Smooth muscle cell (in vitro differentiated cells): ENCODE data around the gene RAPGEF2. TPM values are rescaled to one million over a fixed set of nuclear protein-coding genes. Genes with fewer than 3 reads are reported as not detected.
"Not testable (repeated sequence)": the region's sequence is repeated elsewhere in the genome, so short reads cannot be mapped to it uniquely, and the experiment has no call there.

Experiments used
- DNase-seq: peaks from one replicate; lab custom pipeline; 2025; ENCODE audit not compliant: unreplicated experiment; lab: John Stamatoyannopoulos, UW
- H2AFZ ChIP-seq: fragments of 200-600 bp; sonication (generic); 2 replicates; pipeline ENCODE4 v1.6.0; 2016; ENCODE audit warnings: antibody characterized with exemption, low read depth, mild to moderate bottlenecking
- H3F3A ChIP-seq: fragments of 200-600 bp; sonication (generic); 2 replicates; pipeline ENCODE4 v1.6.0; 2017; ENCODE audit warnings: antibody characterized with exemption, low read depth
- H3K27ac ChIP-seq: fragments of 200-600 bp; sonication (generic); 2 replicates; pipeline ENCODE4 v1.5.1; 2016; ENCODE audit warnings: low read depth, mild to moderate bottlenecking
- H3K27me3 ChIP-seq: fragments of 200-600 bp; sonication (generic); 2 replicates; pipeline ENCODE4 v1.6.1; 2016; ENCODE audit warnings: low read depth, mild to moderate bottlenecking
- H3K36me3 ChIP-seq: fragments of 200-600 bp; sonication (generic); 2 replicates; pipeline ENCODE4 v1.5.1; 2016; ENCODE audit warnings: low read depth
- H3K4me1 ChIP-seq: fragments of 200-600 bp; sonication (generic); 2 replicates; pipeline ENCODE4 v1.5.1; 2016; ENCODE audit warnings: low read depth
- H3K4me2 ChIP-seq: fragments of 200-600 bp; sonication (generic); 2 replicates; pipeline ENCODE4 v1.6.0; 2016; ENCODE audit warnings: mild to moderate bottlenecking
- H3K4me3 ChIP-seq: fragments of 200-600 bp; sonication (generic); 2 replicates; pipeline ENCODE4 v1.5.1; 2016; ENCODE audit warnings: mild to moderate bottlenecking
- H3K79me2 ChIP-seq: fragments of 200-600 bp; sonication (generic); 2 replicates; pipeline ENCODE4 v1.6.0; 2016; ENCODE audit warnings: low read depth, mild to moderate bottlenecking
- H3K9ac ChIP-seq: fragments of 200-600 bp; sonication (generic); 2 replicates; pipeline ENCODE4 v1.6.0; 2016; ENCODE audit warnings: low read depth
- H3K9me3 ChIP-seq: fragments of 200-600 bp; sonication (generic); replicated peaks from 2 replicates; pipeline ENCODE4 v1.5.1; 2016; ENCODE audit warnings: low read depth
- H4K20me1 ChIP-seq: fragments of 200-600 bp; sonication (generic); 2 replicates; pipeline ENCODE4 v1.6.0; 2016; ENCODE audit warnings: low read depth
- WGBS: methylation state at CpG from one replicate; pipeline ENCODE4 v1.1.7; 2016; ENCODE audit warnings: low lambda C conversion rate; 5-methylcytosine and 5-hydroxymethylcytosine counted together
- polyA plus RNA-seq: library from polyadenylated mRNA; unstranded; fragments of >200 nt; fragmentation: Nextera tagmentation; extraction: Ambion mirVana; gene quantifications from 2 replicates; pipeline ENCODE4 v1.2.1, GENCODE V29; 2016
- total RNA-seq: library from RNA; depleted of rRNA; stranded (reverse); fragments of >200 nt; gene quantifications from 2 replicates; pipeline ENCODE4 v1.2.3, GENCODE V29; 2014
- TF ChIP-seq, protein P1 (sequence below): fragments of 200-600 bp; sonication (generic); IDR thresholded peaks from 2 replicates; pipeline ENCODE4 v1.5.1; 2017; ENCODE audit warnings: borderline replicate concordance, mild to moderate bottlenecking, antibody characterized with exemption; ENCODE audit not compliant: insufficient read depth, poor library complexity, severe bottlenecking

RAPGEF2 gene
- total and polyA plus RNA-seq, 2 experiments from 2014 or later = 7.4 to 44.7 TPM

DNA sequence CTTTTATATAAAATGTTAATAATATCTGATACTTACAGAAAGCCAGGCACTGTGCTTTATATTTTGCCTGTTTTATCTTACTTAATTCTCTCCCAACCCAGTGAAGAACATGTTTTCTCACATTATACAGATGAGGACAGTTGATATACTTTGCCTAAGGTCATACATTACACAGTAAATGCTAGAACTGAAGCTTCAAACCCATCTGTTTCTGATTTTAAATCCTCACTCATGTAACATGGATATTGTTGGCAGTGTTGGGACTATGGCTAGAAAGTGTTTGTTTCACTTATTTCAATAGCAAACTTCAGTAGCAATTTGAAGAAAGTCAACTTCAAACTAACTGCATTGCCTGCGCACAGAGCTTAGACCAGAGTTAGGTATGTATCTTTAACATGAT is 57.4 kb downstream of the RAPGEF2 start:
- H3F3A ChIP-seq = no peaks in the 10 kb centered on the region
- H3K79me2 ChIP-seq = peaks cover 85% of the 10 kb centered on the region
- H3K36me3 ChIP-seq = no peaks in the 10 kb centered on the region
- H3K4me1 ChIP-seq = peaks cover 34% of the 10 kb centered on the region
- no peak overlapping the region for H3K4me2 ChIP-seq
- WGBS = 98% methylated on average over 1 of the region's 1 CpG
- H2AFZ ChIP-seq = no peak overlapping the region
- H3K9ac ChIP-seq = no peak overlapping the region
- H3K9me3 ChIP-seq = no peaks in the 10 kb centered on the region
- H3K27ac ChIP-seq = no peak overlapping the region
- TF ChIP-seq, protein P1, sequence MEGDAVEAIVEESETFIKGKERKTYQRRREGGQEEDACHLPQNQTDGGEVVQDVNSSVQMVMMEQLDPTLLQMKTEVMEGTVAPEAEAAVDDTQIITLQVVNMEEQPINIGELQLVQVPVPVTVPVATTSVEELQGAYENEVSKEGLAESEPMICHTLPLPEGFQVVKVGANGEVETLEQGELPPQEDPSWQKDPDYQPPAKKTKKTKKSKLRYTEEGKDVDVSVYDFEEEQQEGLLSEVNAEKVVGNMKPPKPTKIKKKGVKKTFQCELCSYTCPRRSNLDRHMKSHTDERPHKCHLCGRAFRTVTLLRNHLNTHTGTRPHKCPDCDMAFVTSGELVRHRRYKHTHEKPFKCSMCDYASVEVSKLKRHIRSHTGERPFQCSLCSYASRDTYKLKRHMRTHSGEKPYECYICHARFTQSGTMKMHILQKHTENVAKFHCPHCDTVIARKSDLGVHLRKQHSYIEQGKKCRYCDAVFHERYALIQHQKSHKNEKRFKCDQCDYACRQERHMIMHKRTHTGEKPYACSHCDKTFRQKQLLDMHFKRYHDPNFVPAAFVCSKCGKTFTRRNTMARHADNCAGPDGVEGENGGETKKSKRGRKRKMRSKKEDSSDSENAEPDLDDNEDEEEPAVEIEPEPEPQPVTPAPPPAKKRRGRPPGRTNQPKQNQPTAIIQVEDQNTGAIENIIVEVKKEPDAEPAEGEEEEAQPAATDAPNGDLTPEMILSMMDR = no peak
- DNase-seq = no peak
- H4K20me1 ChIP-seq = peaks cover 95% of the 10 kb centered on the region
- H3K4me3 ChIP-seq = no peak overlapping the region
- H3K27me3 ChIP-seq = no peaks in the 10 kb centered on the region

DNA sequence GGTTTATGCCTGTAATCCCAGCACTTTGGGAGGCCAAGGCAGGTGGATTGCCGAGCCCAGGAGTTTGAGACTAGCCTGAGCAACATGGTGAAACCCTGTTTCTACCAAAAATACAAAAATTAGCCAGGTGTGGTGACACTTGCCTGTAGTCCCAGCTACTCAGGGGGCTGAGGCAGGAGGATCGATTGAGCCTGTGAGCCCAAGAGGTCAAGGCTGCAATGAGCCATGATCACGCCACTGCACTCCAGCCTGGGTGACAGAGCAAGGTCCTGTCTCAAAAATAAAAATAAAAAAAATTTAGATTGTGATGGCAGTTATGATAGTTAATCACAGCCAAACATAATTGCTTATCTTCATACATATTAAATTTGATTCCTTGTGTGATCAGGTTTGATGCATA is 58.6 kb downstream of the RAPGEF2 start:
- H3K4me3 ChIP-seq, H3K36me3 ChIP-seq, H2AFZ ChIP-seq, H3K27ac ChIP-seq, H3F3A ChIP-seq, DNase-seq, H3K27me3 ChIP-seq, H3K9ac ChIP-seq, H3K9me3 ChIP-seq, H3K4me2 ChIP-seq: not testable (repeated sequence)
- 96% methylated on average over 3 of the region's 3 CpGs for WGBS
- Histone ChIP-seq H3K79me2 (peaks cover 83% of the 10 kb centered on the region), H4K20me1 (peaks cover 95% of the 10 kb centered on the region), H3K4me1 (peaks cover 22% of the 10 kb centered on the region)

DNA sequence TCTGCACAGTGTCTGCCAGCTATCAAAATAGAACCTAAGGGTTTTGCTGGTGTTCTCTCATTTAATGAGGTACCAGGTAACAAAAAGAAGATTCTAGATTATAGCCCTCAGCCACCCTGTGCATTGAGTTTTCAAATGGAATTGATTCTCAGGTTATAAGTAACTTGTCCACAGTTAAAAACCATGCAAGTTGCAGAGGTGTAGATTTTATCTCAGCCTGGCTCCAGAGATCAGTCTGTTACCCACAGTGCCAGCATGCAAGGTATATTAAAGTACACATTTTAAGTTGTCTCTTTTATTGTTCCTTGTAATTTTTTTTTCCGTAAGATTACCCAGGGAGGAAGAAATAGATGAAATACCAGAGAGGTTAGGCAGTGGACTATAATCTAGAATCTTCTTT is 59.7 kb downstream of the RAPGEF2 start:
- Histone ChIP-seq H3F3A (no peaks in the 10 kb centered on the region), H3K4me2 (no peak overlapping the region), H3K27ac (no peak overlapping the region), H3K4me1 (peaks cover 11% of the 10 kb centered on the region), H3K4me3 (no peak overlapping the region), H3K9ac (no peak overlapping the region), H2AFZ (no peak overlapping the region), H3K9me3 (no peaks in the 10 kb centered on the region), H3K79me2 (peaks cover 83% of the 10 kb centered on the region), H3K36me3 (no peaks in the 10 kb centered on the region), H4K20me1 (peaks cover 95% of the 10 kb centered on the region), H3K27me3 (no peaks in the 10 kb centered on the region)
- TF ChIP-seq, protein P1 = no peak
- 93% methylated on average over 1 of the region's 1 CpG for WGBS
- DNase-seq = no peak

DNA sequence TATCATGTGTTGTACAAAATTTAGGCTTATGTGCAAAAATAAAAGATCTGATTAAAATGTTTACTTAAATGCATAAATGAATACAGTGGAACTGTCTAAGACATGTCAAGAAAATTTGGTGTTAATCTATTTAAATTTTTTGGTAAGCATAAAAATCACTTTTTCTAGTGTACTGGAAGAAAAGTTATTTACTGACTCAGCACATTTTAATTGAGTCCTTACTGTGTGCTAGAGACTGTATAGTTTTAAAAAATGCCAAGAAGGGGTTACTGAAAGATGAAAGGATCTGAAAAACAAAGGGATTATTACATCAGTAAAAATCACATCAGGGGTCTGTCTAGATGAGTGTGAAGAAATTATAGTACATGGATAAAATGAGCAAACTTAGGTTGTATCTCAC is 60.6 kb downstream of the RAPGEF2 start:
- H3K4me2 ChIP-seq = no peak overlapping the region
- DNase-seq = no peak
- no peaks in the 10 kb centered on the region for H3K9me3 ChIP-seq
- H3K4me3 ChIP-seq = no peak overlapping the region
- no peak overlapping the region for H3K27ac ChIP-seq
- no peak overlapping the region for H3K9ac ChIP-seq
- no peaks in the 10 kb centered on the region for H3K36me3 ChIP-seq
- TF ChIP-seq, protein P1 = no peak
- peaks cover 83% of the 10 kb centered on the region for H3K79me2 ChIP-seq
- peaks cover 95% of the 10 kb centered on the region for H4K20me1 ChIP-seq
- H2AFZ ChIP-seq = no peak overlapping the region
- H3F3A ChIP-seq = no peaks in the 10 kb centered on the region
- H3K4me1 ChIP-seq = peaks cover 2% of the 10 kb centered on the region
- no peaks in the 10 kb centered on the region for H3K27me3 ChIP-seq
